GM13977 (cell line): ENCODE results near the gene ZAP70.

Experiments
- DNase-seq: peaks from one replicate; pipeline ENCODE4 v3.0.0; 2012; ENCODE audit warnings: low spot score
- CTCF ChIP-seq: IDR thresholded peaks from 2 replicates; pipeline ENCODE4 v1.5.1; 2012; ENCODE audit warnings: mild to moderate bottlenecking, control low read depth; ENCODE audit not compliant: insufficient read depth; ENCODE audit errors: extremely low read depth, missing control alignments
- in situ Hi-C: fragments of 300-500 bp; cut with MboI; formaldehyde crosslinking; loops from one replicate; pipeline ENCODE4 v1.12.0; 2022; ENCODE audit warnings: low sequenced_read_pairs, low pct_unique_long_range_greater_than_20kb, mixed read lengths, inconsistent platforms; ENCODE audit not compliant: unreplicated experiment

ZAP70 gene

GRCh38 chr2:97712693-97713295 lies 582 bp upstream of the ZAP70 start:
- no peak for DNase-seq
- no peak for TF ChIP-seq CTCF
- in situ Hi-C loops = no loop called here

- in situ Hi-C loops = no loop called here
- no peak for DNase-seq
- no peak for TF ChIP-seq CTCF
Measured at GRCh38 chr2:97714084-97714949, 941 bp downstream of the ZAP70 start.

- DNase-seq = no peak
- in situ Hi-C loops = no loop called here
- no peak for TF ChIP-seq CTCF
Measured at GRCh38 chr2:97714950-97715652, 1.7 kb downstream of the ZAP70 start.

GRCh38 chr2:97715951-97716694 lies 2.7 kb downstream of the ZAP70 start:
- TF ChIP-seq CTCF = no peak
- DNase-seq = no peak
- in situ Hi-C loops = no loop called here

GRCh38 chr2:97716695-97717612 lies 3.6 kb downstream of the ZAP70 start:
- no peak for TF ChIP-seq CTCF
- in situ Hi-C loops = no loop called here
- no peak for DNase-seq
